Measurements from ENCODE around the gene HNRNPA1. TPM values are rescaled to one million over a fixed set of nuclear protein-coding genes. Genes with fewer than 3 reads are reported as not detected.

HNRNPA1 gene
- polyA plus RNA-seq, 1 donor from 2014 or later, result 613 TPM

- no peaks in the 10 kb centered on the region for H3K9me2 ChIP-seq (ENCODE audit: insufficient read depth, low read length)
- no peak for TF ChIP-seq REST (IDR thresholded peaks at IDR 0.05; ENCODE audit: borderline replicate concordance)
- H3K4me3 ChIP-seq (ENCODE audit: low read length), result no peak overlapping the region
- no peak overlapping the region for H3K9ac ChIP-seq (ENCODE audit: low read length)
- no peak overlapping the region for H3K4me2 ChIP-seq (ENCODE audit: low read length)
- H3K79me2 ChIP-seq (replicated peaks; ENCODE audit: insufficient read depth, low read length), result no peaks in the 10 kb centered on the region
- no peaks in the 10 kb centered on the region for H3K36me3 ChIP-seq (ENCODE audit: insufficient read depth, low read length)
- no peaks in the 10 kb centered on the region for H3F3A ChIP-seq (ENCODE audit: insufficient read depth, low read length, poor library complexity, severe bottlenecking)
- no peak overlapping the region for H3K27ac ChIP-seq (ENCODE audit: low read length)
- H3K9me3 ChIP-seq (ENCODE audit: low read length), result no peaks in the 10 kb centered on the region
- no peaks in the 10 kb centered on the region for H4K20me1 ChIP-seq (ENCODE audit: insufficient read depth)
- H3K27me3 ChIP-seq (ENCODE audit: insufficient read depth, low read depth, low read length), result no peaks in the 10 kb centered on the region
- H2AFZ ChIP-seq (ENCODE audit: low read depth, low read length), result no peak overlapping the region
Measured at GRCh38 chr12:54300225-54300731, 19.8 kb downstream of the HNRNPA1 start.

- Histone ChIP-seq H3K27ac (ENCODE audit: low read length) (no peak within 1 kb of the TSS), H3K4me3 (ENCODE audit: low read length) (no peak within 1 kb of the TSS), H3K9me2 (ENCODE audit: insufficient read depth, low read length) (no peaks in the 10 kb centered on the region), H3K36me3 (ENCODE audit: insufficient read depth, low read length) (no peaks in the 10 kb centered on the region), H3K9me3 (ENCODE audit: low read length) (no peaks in the 10 kb centered on the region), H3K79me2 (replicated peaks; ENCODE audit: insufficient read depth, low read length) (no peaks in the 10 kb centered on the region), H2AFZ (ENCODE audit: low read depth, low read length) (no peak within 1 kb of the TSS), H3K4me2 (ENCODE audit: low read length) (no peak within 1 kb of the TSS), H3F3A (ENCODE audit: insufficient read depth, low read length, poor library complexity, severe bottlenecking) (no peaks in the 10 kb centered on the region), H3K27me3 (ENCODE audit: insufficient read depth, low read depth, low read length) (no peaks in the 10 kb centered on the region), H4K20me1 (ENCODE audit: insufficient read depth) (no peaks in the 10 kb centered on the region), H3K9ac (ENCODE audit: low read length) (no peak within 1 kb of the TSS)
- TF ChIP-seq CTCF (IDR thresholded peaks at IDR 0.05; ENCODE audit: poor library complexity, severe bottlenecking), result no peak
- TF ChIP-seq EP300 (conservative IDR thresholded peaks at IDR 0.05; ENCODE audit: poor library complexity, severe bottlenecking), result no peak
- TF ChIP-seq SMC3 (conservative IDR thresholded peaks at IDR 0.05; ENCODE audit: poor library complexity), result no peak
- no peak for TF ChIP-seq EZH2 (IDR thresholded peaks at IDR 0.05; ENCODE audit: borderline replicate concordance, insufficient read depth, low read length, poor library complexity, severe bottlenecking)
- no peak for TF ChIP-seq RAD21 (conservative IDR thresholded peaks at IDR 0.05)
- TF ChIP-seq POLR2AphosphoS5 (IDR thresholded peaks at IDR 0.05), result no peak
- TF ChIP-seq REST (IDR thresholded peaks at IDR 0.05; ENCODE audit: borderline replicate concordance), result no peak
- no peak for TF ChIP-seq MXI1 (conservative IDR thresholded peaks at IDR 0.05; ENCODE audit: poor library complexity, severe bottlenecking)
- no peak for TF ChIP-seq TAF1 (IDR thresholded peaks at IDR 0.05; ENCODE audit: low read depth)
Measured at GRCh38 chr12:54300732-54301427, 20.4 kb downstream of the HNRNPA1 start, which contains the start of gene NFE2. TSS of gene NFE2 (minus strand) at chr12:54301015. CDS start at chr12:54295248, 5,767 bp downstream.
